Measurements from ENCODE around the gene ARID1A.

The ARID1A gene

DNA sequence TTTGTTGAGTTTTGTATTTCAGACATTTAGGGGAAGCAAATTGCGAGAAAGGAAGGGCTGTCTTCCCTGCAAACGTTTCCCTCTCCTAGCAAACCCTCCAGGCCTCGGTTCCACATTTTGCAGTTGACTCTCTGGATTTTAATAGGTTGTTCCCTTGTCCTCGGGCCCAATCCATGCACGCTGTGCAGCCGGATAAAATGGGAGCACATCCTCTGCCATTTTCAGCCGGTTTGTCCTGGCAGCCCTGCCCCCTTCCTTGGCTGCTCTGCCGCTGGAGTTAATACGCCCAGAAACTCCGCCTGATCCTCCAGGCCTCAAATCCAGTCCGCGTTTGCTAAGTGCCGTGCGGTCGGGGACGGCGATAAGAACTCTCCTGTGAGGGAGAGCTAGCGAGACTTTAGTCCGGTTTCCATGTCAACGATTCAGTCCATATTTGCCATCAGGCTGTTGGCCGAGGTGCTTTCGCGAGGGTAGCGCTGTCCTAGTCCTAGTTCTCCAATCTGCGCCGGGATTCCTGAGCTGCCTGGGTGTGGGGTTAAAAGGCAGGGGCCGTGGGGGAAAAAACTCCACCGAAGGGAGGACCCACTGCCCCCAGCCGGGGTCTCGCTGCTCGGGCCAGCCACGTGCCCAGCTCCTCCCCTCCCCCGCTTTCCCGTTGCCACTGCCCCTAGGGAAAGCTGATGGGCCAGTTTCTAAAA is 2.9 kb upstream of the ARID1A start:
- peaks cover 18% of the 10 kb centered on the region for H3K79me2 ChIP-seq (ENCODE audit: low read length)
- TF ChIP-seq, protein P1, sequence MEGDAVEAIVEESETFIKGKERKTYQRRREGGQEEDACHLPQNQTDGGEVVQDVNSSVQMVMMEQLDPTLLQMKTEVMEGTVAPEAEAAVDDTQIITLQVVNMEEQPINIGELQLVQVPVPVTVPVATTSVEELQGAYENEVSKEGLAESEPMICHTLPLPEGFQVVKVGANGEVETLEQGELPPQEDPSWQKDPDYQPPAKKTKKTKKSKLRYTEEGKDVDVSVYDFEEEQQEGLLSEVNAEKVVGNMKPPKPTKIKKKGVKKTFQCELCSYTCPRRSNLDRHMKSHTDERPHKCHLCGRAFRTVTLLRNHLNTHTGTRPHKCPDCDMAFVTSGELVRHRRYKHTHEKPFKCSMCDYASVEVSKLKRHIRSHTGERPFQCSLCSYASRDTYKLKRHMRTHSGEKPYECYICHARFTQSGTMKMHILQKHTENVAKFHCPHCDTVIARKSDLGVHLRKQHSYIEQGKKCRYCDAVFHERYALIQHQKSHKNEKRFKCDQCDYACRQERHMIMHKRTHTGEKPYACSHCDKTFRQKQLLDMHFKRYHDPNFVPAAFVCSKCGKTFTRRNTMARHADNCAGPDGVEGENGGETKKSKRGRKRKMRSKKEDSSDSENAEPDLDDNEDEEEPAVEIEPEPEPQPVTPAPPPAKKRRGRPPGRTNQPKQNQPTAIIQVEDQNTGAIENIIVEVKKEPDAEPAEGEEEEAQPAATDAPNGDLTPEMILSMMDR (IDR thresholded peaks at IDR 0.05; ENCODE audit: low read depth, low read length): no peak
- TF ChIP-seq EZH2phosphoT487 (IDR thresholded peaks at IDR 0.05; ENCODE audit: low read depth): no peak
- H3K36me3 ChIP-seq (replicated peaks; ENCODE audit: low read depth, low read length): no peaks in the 10 kb centered on the region
- peaks cover 1% of the 10 kb centered on the region; the same call in 1 of the 2 replicates for H4K20me1 ChIP-seq (ENCODE audit: insufficient read depth, low read length)
- no peak overlapping the region for H2AFZ ChIP-seq (ENCODE audit: low read depth, low read length)
- peak overlapping the region; percentile 91 for H3K4me2 ChIP-seq (ENCODE audit: low read length)
- no peaks in the 10 kb centered on the region for H3K27me3 ChIP-seq (ENCODE audit: low read depth, low read length)
- H3K4me3 ChIP-seq (ENCODE audit: low read length): peak overlapping the region; percentile 87
- peak overlapping the region; percentile 77 for H3K9ac ChIP-seq (ENCODE audit: low read length)
- peak overlapping the region; percentile 77 for H3K27ac ChIP-seq (ENCODE audit: low read length)
- H3K4me1 ChIP-seq (ENCODE audit: low read length): peaks cover 27% of the 10 kb centered on the region
- H3K9me3 ChIP-seq (ENCODE audit: insufficient read depth, low read length): no peaks in the 10 kb centered on the region

DNA sequence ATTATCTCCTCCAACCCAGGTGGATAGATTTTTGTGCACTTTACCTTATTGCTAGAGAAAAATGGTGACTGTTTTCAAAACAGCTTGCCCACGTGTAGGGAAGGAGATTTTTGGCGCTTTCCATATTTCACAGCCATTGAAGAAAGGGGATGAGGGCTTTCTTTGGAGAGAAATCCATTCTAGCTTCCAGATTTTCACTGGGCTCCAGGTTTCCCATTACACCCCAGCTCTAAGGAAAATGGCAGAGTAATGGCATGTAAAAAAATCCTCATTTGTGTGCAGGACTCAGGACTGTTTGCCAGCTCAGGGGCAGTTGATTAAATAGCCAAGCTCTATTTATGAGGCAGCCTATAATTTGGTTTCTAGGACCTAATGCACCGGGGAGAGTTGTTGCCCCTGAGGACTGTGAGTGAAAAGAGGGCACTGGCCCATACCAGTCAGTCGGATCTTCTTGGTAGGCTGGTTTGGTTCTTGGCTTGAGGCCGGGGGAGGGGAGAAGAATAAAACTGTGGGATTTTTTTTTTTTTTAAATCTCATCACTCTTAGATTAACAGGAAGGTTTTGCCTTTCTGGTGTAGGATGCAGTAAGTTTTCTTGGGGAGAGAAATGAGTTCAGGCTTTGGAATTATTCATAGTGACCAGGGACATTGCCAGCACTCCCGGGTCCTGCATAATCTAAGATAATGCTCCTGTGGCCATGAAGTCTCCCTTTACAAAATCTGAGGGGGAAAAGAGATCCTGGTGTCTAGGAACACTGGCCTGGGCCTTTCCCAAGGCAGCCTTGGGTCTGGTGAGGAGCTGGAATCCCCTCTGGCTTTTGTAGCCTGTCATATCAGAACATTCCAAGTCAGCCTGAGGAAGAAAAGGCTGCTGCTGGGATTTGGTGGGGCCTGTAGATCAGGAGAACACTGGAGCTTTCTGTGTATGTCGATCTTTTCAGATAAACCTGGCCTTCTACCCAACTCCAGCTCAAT is 1.9 kb upstream of the ARID1A start:
- H3K27ac ChIP-seq (ENCODE audit: low read length): peak overlapping the region; percentile 79
- no peak overlapping the region for H2AFZ ChIP-seq (ENCODE audit: low read depth, low read length)
- TF ChIP-seq, protein P1 (IDR thresholded peaks at IDR 0.05; ENCODE audit: low read depth, low read length): no peak
- TF ChIP-seq EZH2phosphoT487 (IDR thresholded peaks at IDR 0.05; ENCODE audit: low read depth): no peak

DNA sequence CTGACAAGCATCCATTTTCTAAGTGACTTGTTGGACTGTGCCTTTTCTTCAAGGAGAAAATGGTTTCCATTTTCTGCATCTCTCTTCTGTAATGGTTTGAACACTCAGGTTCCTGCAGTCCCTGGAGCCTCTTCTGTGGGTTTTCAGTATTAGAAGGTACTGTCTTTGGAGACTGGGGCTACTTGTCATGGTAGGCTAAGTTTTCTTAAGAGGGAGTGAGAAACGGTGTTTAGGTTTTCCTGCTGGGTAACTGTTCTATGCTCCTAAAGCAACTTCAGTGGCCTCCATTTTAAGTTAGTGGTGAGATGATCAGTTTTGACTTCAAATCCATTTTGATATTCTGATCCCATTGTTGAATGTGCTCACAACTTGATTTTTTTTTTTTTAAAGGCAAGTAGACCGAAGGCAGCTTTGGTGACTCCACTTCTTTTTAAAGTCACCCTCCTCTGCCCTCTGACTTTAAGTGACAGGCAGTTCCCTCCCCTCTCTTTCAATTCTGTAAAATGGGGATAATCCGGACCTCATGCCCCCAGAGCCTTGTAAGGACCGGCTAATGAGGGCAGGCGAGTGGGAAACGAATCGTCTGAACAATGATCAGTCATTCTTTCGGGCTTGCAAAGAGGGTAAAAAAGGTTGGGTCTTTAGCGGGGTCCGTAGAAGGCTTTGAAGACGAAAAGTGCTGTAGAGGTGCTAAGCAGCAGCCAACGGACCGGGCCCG is 1.0 kb upstream of the ARID1A start:
- H3K27me3 ChIP-seq (ENCODE audit: low read depth, low read length): no peaks in the 10 kb centered on the region
- H2AFZ ChIP-seq (ENCODE audit: low read depth, low read length): peak overlapping the region; percentile 55; the same call in 1 of the 2 replicates
- TF ChIP-seq, protein P1 (IDR thresholded peaks at IDR 0.05; ENCODE audit: low read depth, low read length): no peak
- TF ChIP-seq EZH2phosphoT487 (IDR thresholded peaks at IDR 0.05; ENCODE audit: low read depth): no peak
- peaks cover 43% of the 10 kb centered on the region for H3K4me1 ChIP-seq (ENCODE audit: low read length)
- H3K9me3 ChIP-seq (ENCODE audit: insufficient read depth, low read length): no peaks in the 10 kb centered on the region
- peak overlapping the region; percentile 79 for H3K27ac ChIP-seq (ENCODE audit: low read length)
- peaks cover 2% of the 10 kb centered on the region for H3K36me3 ChIP-seq (replicated peaks; ENCODE audit: low read depth, low read length)
- peaks cover 20% of the 10 kb centered on the region for H4K20me1 ChIP-seq (ENCODE audit: insufficient read depth, low read length)
- peak overlapping the region; percentile 95 for H3K9ac ChIP-seq (ENCODE audit: low read length)
- H3K4me2 ChIP-seq (ENCODE audit: low read length): peak overlapping the region; percentile 91
- peaks cover 36% of the 10 kb centered on the region for H3K79me2 ChIP-seq (ENCODE audit: low read length)
- peak overlapping the region; percentile 91 for H3K4me3 ChIP-seq (ENCODE audit: low read length)

More for the DNA sequence above, 1.9 kb upstream of the ARID1A start:
- H3K79me2 ChIP-seq (ENCODE audit: low read length): peaks cover 27% of the 10 kb centered on the region
- peak overlapping the region; percentile 91 for H3K4me2 ChIP-seq (ENCODE audit: low read length)
- H4K20me1 ChIP-seq (ENCODE audit: insufficient read depth, low read length): peaks cover 10% of the 10 kb centered on the region
- H3K9ac ChIP-seq (ENCODE audit: low read length): peak overlapping the region; percentile 95
- no peaks in the 10 kb centered on the region for H3K27me3 ChIP-seq (ENCODE audit: low read depth, low read length)
- no peaks in the 10 kb centered on the region for H3K9me3 ChIP-seq (ENCODE audit: insufficient read depth, low read length)
- H3K36me3 ChIP-seq (replicated peaks; ENCODE audit: low read depth, low read length): no peaks in the 10 kb centered on the region
- H3K4me3 ChIP-seq (ENCODE audit: low read length): peak overlapping the region; percentile 87
- H3K4me1 ChIP-seq (ENCODE audit: low read length): peaks cover 34% of the 10 kb centered on the region

All from OCI-LY3 (cell line).